SK-N-SH (cell line): ENCODE measurements around the gene COQ5.

Experiments
- CTCF ChIP-seq: fragments of 200-600 bp; sonication (generic); IDR thresholded peaks from 2 replicates; pipeline ENCODE4 v1.6.1; 2017; ENCODE audit warnings: antibody characterized with exemption, mild to moderate bottlenecking, moderate library complexity
- EP300 ChIP-seq, 2 experiments: IDR thresholded peaks; 2 replicates each; pipeline versions ENCODE4 v1.4.0 to v1.6.1; 2012; ENCODE audit warnings: borderline replicate concordance in 1 of 2, low read depth in 1 of 2, low read length in 1 of 2
- EZH2phosphoT487 ChIP-seq: fragments of 200-600 bp; sonication (generic); IDR thresholded peaks from 2 replicates; pipeline ENCODE4 v1.6.1; 2017; ENCODE audit warnings: low read depth, mixed run types, mild to moderate bottlenecking, antibody characterized with exemption, moderate library complexity, borderline replicate concordance
- FOXJ3 ChIP-seq: sonication (generic); formaldehyde crosslinking; IDR thresholded peaks from 2 replicates; pipeline ENCODE4 v1.5.1; 2020; ENCODE audit warnings: mild to moderate bottlenecking, missing genetic modification reagents
- POLR2AphosphoS5 ChIP-seq: IDR thresholded peaks from 2 replicates; pipeline ENCODE4 v1.6.1; 2012; ENCODE audit warnings: low read depth, low read length
- RAD21 ChIP-seq: IDR thresholded peaks from 2 replicates; pipeline ENCODE4 v1.6.1; 2012; ENCODE audit warnings: mild to moderate bottlenecking, low read length
- RXRA ChIP-seq: IDR thresholded peaks from 2 replicates; pipeline ENCODE4 v1.4.0; 2012; ENCODE audit warnings: low read depth, mild to moderate bottlenecking, borderline replicate concordance
- TEAD4 ChIP-seq: IDR thresholded peaks from 2 replicates; pipeline ENCODE4 v1.4.0; 2012; ENCODE audit warnings: mild to moderate bottlenecking, borderline replicate concordance; ENCODE audit not compliant: insufficient read depth
- USF1 ChIP-seq: IDR thresholded peaks from 2 replicates; pipeline ENCODE4 v1.4.0; 2012; ENCODE audit warnings: low read depth, borderline replicate concordance

GRCh38 chr12:120529641-120530417 lies 871 bp upstream of the COQ5 start:
- TF ChIP-seq CTCF (no peak), POLR2AphosphoS5 (no peak), EP300 (IDR thresholded peaks at IDR 0.05; ENCODE audit: borderline replicate concordance in 1 of 2, low read depth in 1 of 2, low read length in 1 of 2) (no peak), TEAD4 (no peak), RAD21 (no peak), RXRA (no peak), USF1 (no peak), EZH2phosphoT487 (no peak), FOXJ3 (CRISPR knock-in tag) (no peak)
